GM18909 (cell line): Measurements from ENCODE around the gene DLGAP1.

Experiments
- ATAC-seq: cut with Tn5 transposase; IDR thresholded peaks from one replicate; pipeline ENCODE4 v1.9.1; 2021; ENCODE audit warnings: mild to moderate bottlenecking; ENCODE audit not compliant: unreplicated experiment, poor library complexity

The DLGAP1 gene

GRCh38 chr18:3966642-3967358, 488.3 kb downstream of the DLGAP1 start:
- no peak for ATAC-seq

- ATAC-seq = no peak
Observed at GRCh38 chr18:3966246-3966641, 488.9 kb downstream of the DLGAP1 start.

GRCh38 chr18:3960977-3961376, 494.1 kb downstream of the DLGAP1 start:
- ATAC-seq = no peak

DNA sequence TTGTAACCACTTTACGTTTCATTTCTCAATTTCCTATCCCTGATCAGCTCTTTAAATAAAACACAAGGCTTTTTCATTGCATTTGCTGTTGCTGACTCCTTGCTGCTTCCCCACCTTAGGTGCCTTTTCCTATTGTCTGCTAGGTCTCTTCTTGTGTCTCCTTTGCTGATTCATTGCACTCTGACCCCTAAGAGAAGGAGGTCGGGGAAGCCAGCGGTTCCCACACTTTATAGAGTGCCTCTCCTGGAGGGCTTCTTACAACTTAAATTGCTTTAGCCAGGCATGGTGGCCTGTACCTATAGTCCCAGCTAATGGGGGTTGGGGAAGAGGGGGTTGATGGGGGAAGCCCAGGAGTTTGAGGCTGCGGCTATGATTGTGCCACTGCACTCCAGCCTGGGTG, 495.0 kb downstream of the DLGAP1 start:
- ATAC-seq = no peak

- no peak for ATAC-seq
Observed at GRCh38 chr18:3952031-3952430, 503.1 kb downstream of the DLGAP1 start.

DNA sequence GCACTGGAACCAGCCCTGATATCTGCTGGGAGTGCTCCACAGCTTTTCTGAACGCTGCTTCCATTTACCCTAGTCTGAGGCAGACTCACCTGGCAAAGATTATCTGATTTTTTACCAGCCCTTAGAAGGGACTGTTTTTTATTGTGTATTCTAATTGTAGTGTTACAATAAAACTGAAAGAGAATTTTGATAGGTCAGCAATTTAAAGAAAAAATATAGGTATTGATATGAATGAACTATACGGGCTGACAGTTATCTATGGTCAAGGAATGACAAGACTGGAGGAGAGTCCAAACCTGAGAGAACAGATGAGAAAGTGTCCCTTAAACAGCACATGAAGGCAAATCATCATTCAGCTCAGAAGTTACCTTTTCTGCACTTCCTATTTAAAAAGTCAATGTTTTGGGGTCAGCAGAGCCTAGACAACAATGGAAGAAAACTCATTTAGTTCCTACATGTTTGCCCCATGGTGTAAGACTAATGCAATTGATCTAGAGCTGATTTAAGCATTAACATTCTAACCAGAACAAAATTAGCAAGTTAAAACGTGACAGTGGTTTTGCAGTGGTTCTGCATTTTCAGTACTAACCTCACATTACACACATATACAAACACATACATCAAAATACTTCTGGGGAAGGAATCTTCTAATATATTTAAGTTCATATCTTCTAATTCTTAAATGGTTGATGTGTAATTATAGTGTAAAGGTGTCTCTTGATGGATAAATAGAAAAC, 504.3 kb downstream of the DLGAP1 start:
- ATAC-seq = no peak

DNA sequence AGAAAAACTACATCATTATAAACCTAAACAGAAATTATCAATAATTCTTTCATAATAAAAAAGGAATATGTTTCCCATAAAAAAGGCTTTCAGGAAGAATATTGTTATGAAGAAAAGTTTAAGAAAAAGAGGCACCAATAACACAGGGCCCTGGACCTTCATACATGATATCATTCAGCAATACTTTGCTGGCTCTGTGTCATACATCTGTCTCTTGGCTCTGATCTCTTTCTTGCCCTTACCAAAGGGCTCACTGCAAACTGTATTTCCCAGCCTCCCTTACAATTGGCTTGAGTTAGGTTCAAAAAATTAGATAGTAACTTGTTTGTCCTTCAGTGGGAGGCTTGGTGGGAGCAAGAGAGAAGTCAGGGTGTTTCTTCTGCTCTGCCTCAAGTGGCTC, 506.1 kb downstream of the DLGAP1 start:
- ATAC-seq = no peak

- ATAC-seq = no peak
Observed at GRCh38 chr18:3947383-3947782, 507.7 kb downstream of the DLGAP1 start.

DNA sequence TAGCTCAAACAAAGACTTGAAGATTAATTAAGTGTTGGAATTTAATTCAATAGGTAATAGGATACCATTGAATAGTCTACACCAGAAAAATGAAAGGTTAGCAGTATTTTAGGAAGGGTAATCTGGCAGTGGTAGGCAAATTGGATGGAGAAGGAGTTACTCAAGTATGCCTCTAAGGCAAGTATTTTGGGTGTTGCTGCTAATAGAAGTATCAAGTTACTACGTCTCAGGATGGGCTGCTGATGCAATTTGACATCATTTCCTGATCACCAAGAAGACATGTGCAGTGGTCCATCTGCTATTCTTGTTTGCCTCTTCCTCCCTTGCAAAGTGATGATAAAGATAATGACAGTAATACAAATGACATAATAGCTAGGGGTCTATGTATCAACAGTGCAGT, 519.8 kb downstream of the DLGAP1 start:
- no peak for ATAC-seq

DNA sequence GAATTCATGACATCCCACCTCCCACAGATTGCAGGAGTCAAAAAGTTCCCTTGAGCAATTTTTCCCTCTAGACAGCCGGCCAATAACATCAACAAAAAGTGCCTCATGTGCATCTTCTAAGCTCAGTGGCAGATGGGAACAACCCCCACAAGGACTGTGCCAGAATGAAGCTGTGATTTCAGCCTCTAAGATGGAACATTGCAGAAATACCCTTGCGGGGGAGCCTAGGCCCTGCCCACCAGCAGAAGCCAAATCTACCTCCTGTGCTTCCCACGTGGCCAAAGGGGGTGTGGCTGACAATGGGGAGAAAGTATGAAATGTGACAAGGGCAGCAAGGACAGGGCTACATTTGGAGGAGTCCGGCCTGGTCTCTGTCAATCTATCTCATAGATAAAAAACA, 522.8 kb downstream of the DLGAP1 start:
- no peak for ATAC-seq

GRCh38 chr18:3931542-3932112, 523.5 kb downstream of the DLGAP1 start:
- ATAC-seq = no peak

DNA sequence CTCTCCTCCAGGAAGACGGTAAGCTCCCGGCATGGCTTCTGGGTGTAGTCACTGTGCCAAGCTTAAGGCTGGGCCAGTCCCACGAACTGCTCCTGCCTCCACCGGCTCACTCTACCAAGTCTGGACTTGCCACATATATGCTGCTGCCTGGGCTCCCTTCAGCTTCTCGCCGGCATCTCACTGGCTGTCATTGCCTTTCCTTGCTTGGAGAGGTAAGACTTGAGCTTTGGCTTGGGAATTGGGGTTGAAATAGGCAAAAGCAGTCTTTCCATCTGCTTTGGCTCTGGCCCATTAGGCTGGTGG, 524.1 kb downstream of the DLGAP1 start:
- ATAC-seq = no peak

- no peak for ATAC-seq
Observed at GRCh38 chr18:3930126-3931012, 524.7 kb downstream of the DLGAP1 start.

DNA sequence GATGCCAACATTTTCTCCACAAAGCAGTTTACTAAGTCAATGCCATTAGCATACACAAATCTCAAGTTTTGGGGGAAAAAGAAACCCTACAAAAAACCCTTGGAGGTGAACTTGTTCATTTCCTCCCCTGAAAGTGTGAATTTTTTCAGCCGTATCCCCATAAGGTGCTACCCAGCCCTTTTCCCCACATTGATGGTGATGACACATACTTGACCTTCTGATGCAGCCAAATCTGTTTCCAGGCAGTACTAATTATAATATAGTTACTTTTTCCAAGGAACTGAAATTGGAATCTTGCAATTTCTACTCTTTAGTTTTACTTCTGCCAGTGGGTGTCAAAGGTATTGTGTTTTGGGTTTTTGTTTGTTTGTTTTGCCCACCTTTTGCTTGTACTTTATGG, 530.7 kb downstream of the DLGAP1 start:
- ATAC-seq = no peak

DNA sequence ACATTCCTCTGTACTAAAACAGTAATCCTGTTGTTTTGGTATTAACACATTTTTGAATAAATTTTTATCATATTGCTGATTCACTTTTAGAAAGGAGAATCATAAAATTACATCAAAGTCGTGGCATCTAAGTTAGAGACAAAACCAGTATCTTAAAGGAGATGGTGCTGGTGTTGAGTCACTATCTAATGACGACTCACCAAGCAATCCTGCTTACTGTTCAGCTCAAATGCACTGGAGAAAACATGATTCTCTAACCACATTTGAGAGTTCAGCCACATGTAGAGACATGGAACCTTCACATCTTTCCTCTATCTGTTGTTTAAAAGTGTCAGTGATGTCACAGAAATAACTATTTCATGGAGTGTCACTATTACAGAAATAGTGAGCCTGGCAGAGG, 531.4 kb downstream of the DLGAP1 start:
- no peak for ATAC-seq

DNA sequence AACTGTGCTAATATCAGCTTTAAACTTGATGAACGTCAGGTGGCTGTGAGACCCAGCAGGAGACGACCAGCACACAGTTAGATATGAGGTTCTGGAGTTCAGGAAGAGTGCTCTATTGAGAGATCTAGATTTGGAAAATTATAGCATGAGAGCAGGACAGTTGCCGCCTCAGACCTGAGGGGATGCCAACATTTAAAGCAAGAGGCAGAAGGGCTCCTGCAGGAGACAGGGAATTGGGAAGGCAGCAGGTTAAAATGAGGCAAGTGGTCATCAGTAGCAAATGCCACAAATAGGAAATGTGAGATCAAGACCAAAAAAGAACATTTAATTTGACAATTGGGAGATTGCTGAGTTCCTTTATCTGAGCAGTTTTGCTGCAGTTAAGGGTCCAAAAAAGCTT, 533.3 kb downstream of the DLGAP1 start:
- ATAC-seq = no peak

DNA sequence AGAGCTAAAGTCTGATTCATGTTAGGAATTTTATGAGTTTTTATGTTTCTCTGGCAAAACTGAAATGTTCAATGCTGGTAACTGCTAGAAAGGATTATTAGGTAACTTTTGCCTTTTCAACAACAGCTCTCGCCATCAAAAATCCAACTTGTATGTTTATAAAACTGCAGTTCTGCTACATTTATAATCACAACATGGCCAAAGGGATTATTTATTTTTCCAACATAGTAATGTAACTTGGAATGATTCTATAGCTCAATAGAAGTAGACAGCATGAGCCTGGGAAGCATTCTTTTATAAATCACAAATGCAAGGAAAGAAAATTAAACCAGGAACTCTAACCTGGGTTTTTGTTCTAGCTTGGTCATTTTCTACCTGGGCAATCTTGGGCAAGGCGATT, 534.3 kb downstream of the DLGAP1 start:
- no peak for ATAC-seq

- no peak for ATAC-seq
Observed at GRCh38 chr18:3919396-3920061, 535.6 kb downstream of the DLGAP1 start.

DNA sequence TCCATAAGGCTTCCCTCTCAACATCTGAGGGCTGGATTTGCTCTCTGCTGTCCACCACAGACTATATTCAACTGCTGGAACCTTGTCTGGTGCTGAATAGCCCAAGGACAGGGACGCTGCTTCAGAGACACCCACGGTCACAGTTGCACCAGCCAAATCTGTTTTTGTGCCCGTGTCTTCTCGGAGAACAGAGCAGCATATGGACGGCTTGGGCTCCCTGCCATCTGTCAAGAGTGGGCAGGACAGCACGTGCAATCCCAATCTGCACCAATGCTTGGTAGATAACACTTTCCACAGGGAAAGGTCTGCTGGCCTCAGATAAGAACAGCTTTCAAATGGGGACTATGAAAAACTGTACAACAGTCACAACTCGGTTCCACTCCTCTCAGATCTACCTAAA, 539.0 kb downstream of the DLGAP1 start:
- no peak for ATAC-seq

GRCh38 chr18:3914833-3915610, 540.1 kb downstream of the DLGAP1 start:
- ATAC-seq = no peak
